Activated CD8-positive, alpha-beta T cell treated with anti-CD3 and anti-CD28 coated beads, Interleukin-2, amount 10 ng/mL, durations not matched to agents 7 days and 5 days (primary cell): ENCODE results near the gene SBK2. TPM values are rescaled to one million over a fixed set of nuclear protein-coding genes. Genes with fewer than 3 reads are reported as not detected.
"Not testable (repeated sequence)": the region's sequence is repeated elsewhere in the genome, so short reads cannot be mapped to it uniquely, and the experiment has no call there.

Source experiments
- ATAC-seq: fragments of 150-1000 bp; cut with Tn5 transposase; one replicate; pipeline ENCODE4 v1.10.0; 2021; ENCODE audit warnings: moderate library complexity
- CTCF ChIA-PET: fragments of 350-600 bp; sonication (Branson Sonifier 250); formaldehyde crosslinking; loops from one replicate; lab custom pipeline; 2021; ENCODE audit warnings: antibody characterized with exemption; lab: Charles Lee
- POLR2A ChIA-PET: fragments of 350-600 bp; sonication (Branson Sonifier 250); formaldehyde crosslinking; loops from one replicate; lab custom pipeline; 2021; ENCODE audit warnings: antibody characterized with exemption; lab: Charles Lee
- DNase-seq: peaks from one replicate; pipeline ENCODE4 v3.0.0-alpha.2; 2020
- H3K27ac Mint-ChIP-seq: one replicate; pipeline ENCODE4 v1.8.0; 2021; ENCODE audit warnings: mild to moderate bottlenecking, mixed read lengths
- H3K27me3 Mint-ChIP-seq: one replicate; pipeline ENCODE4 v1.8.0; 2021; ENCODE audit warnings: low read depth, mixed read lengths
- H3K36me3 Mint-ChIP-seq: one replicate; pipeline ENCODE4 v1.8.0; 2021; ENCODE audit warnings: low read depth, mixed read lengths
- H3K4me1 Mint-ChIP-seq: one replicate; pipeline ENCODE4 v1.8.0; 2021; ENCODE audit warnings: low read depth, mixed read lengths
- H3K4me3 Mint-ChIP-seq: one replicate; pipeline ENCODE4 v1.8.0; 2021; ENCODE audit warnings: mild to moderate bottlenecking, mixed read lengths
- H3K9me3 Mint-ChIP-seq: one replicate; pipeline ENCODE4 v1.8.0; 2022; ENCODE audit warnings: mixed read lengths; ENCODE audit not compliant: insufficient read depth
- total RNA-seq, 2 experiments: library from RNA; stranded (reverse); gene quantifications; one replicate each; pipeline ENCODE4 v1.2.3, GENCODE V29; 2021

SBK2 gene
- not detected for total RNA-seq

GRCh38 chr19:55536951-55537740, at the start of gene SBK2:
Gene SBK2, minus strand, starts transcription at chr19:55537133. Its CDS starts 839 bp downstream, at chr19:55536294.
- Mint-ChIP-seq H3K4me1 (no peaks in the 10 kb centered on the region), H3K4me3 (no peak within 1 kb of the TSS), H3K9me3 (no peaks in the 10 kb centered on the region), H3K27me3 (no peaks in the 10 kb centered on the region), H3K27ac (no peak within 1 kb of the TSS), H3K36me3 (no peaks in the 10 kb centered on the region)
- CTCF ChIA-PET, result no interaction called here
- POLR2A ChIA-PET, result no interaction called here
- DNase-seq (no peak), ATAC-seq (no peak)

GRCh38 chr19:55585658-55586339, 48.9 kb upstream of the SBK2 start:
- H3K36me3 Mint-ChIP-seq, result no peaks in the 10 kb centered on the region
- peaks cover 32% of the 10 kb centered on the region for H3K4me1 Mint-ChIP-seq
- H3K27ac Mint-ChIP-seq, result no peak overlapping the region
- ChIA-PET CTCF (interaction anchor here (1.3 to 3.2 kb wide), 2 partner anchors 21 to 53 kb away, joined by 4 to 11 read pairs; partner anchors contain the start of gene ZNF865), POLR2A (no interaction called here)
- no peak for ATAC-seq
- H3K27me3 Mint-ChIP-seq, result peaks cover 21% of the 10 kb centered on the region
- H3K9me3 Mint-ChIP-seq, result no peaks in the 10 kb centered on the region
- H3K4me3 Mint-ChIP-seq, result no peak overlapping the region
- no peak for DNase-seq

- no peaks in the 10 kb centered on the region for H3K36me3 Mint-ChIP-seq
- ATAC-seq (no peak), DNase-seq (no peak)
- ChIA-PET CTCF (interaction anchor here (1.3 to 2.0 kb wide), 2 partner anchors 48 to 54 kb away, joined by 4 to 6 read pairs; no protein-coding TSS in a partner anchor), POLR2A (interaction anchor here (1.1 kb wide), 1 partner anchor 14 kb away, joined by 3 read pairs; no protein-coding TSS in a partner anchor)
- no peak overlapping the region for H3K27ac Mint-ChIP-seq
- H3K4me3 Mint-ChIP-seq, result no peak overlapping the region
- H3K27me3 Mint-ChIP-seq, result peaks cover 21% of the 10 kb centered on the region
- peaks cover 36% of the 10 kb centered on the region for H3K4me1 Mint-ChIP-seq
- no peaks in the 10 kb centered on the region for H3K9me3 Mint-ChIP-seq
Measured at GRCh38 chr19:55584871-55585270, 47.9 kb upstream of the SBK2 start.

GRCh38 chr19:55583897-55584296, 47.0 kb upstream of the SBK2 start:
- ChIA-PET CTCF (interaction anchor here (1.3 to 2.0 kb wide), 3 partner anchors 22 to 49 kb away, joined by 3 to 6 read pairs (median 6); no protein-coding TSS in a partner anchor), POLR2A (interaction anchor here (1.1 kb wide), 1 partner anchor 13 kb away, joined by 3 read pairs; no protein-coding TSS in a partner anchor)
- H3K36me3 Mint-ChIP-seq, H3K9me3 Mint-ChIP-seq, DNase-seq, H3K27ac Mint-ChIP-seq, H3K4me3 Mint-ChIP-seq, ATAC-seq: not testable (repeated sequence)
- peaks cover 21% of the 10 kb centered on the region for H3K27me3 Mint-ChIP-seq
- H3K4me1 Mint-ChIP-seq, result peaks cover 40% of the 10 kb centered on the region

- peaks cover 19% of the 10 kb centered on the region for H3K27me3 Mint-ChIP-seq
- ChIA-PET CTCF (interaction anchor here (2.0 kb wide), 2 partner anchors 49 to 51 kb away, joined by 6 to 9 read pairs; no protein-coding TSS in a partner anchor), POLR2A (interaction anchor here (2.0 kb wide), 1 partner anchor 17 kb away, joined by 9 read pairs; the partner anchor contains the start of gene FIZ1)
- DNase-seq, H3K9me3 Mint-ChIP-seq, ATAC-seq, H3K4me3 Mint-ChIP-seq, H3K27ac Mint-ChIP-seq, H3K36me3 Mint-ChIP-seq: not testable (repeated sequence)
- H3K4me1 Mint-ChIP-seq, result peaks cover 38% of the 10 kb centered on the region
Measured at GRCh38 chr19:55582284-55582683, 45.4 kb upstream of the SBK2 start.

GRCh38 chr19:55581823-55582223, 44.9 kb upstream of the SBK2 start:
- H3K4me3 Mint-ChIP-seq, result no peak overlapping the region
- peaks cover 33% of the 10 kb centered on the region for H3K4me1 Mint-ChIP-seq
- peaks cover 16% of the 10 kb centered on the region for H3K27me3 Mint-ChIP-seq
- no peak for DNase-seq
- no peak overlapping the region for H3K27ac Mint-ChIP-seq
- ATAC-seq, result no peak
- H3K9me3 Mint-ChIP-seq, result no peaks in the 10 kb centered on the region
- peaks cover 12% of the 10 kb centered on the region for H3K36me3 Mint-ChIP-seq
- CTCF ChIA-PET, result interaction anchor here (2.0 kb wide), 2 partner anchors 49 to 52 kb away, joined by 6 to 9 read pairs; no protein-coding TSS in a partner anchor
- POLR2A ChIA-PET, result interaction anchor here (1.0 to 2.0 kb wide), 3 partner anchors 17 to 53 kb away, joined by 3 to 9 read pairs (median 3); partner anchors contain the start of gene FIZ1

GRCh38 chr19:55581145-55581822, 44.4 kb upstream of the SBK2 start:
- DNase-seq, result peak; percentile 53
- H3K9me3 Mint-ChIP-seq, result no peaks in the 10 kb centered on the region
- H3K27me3 Mint-ChIP-seq, result peaks cover 14% of the 10 kb centered on the region
- H3K27ac Mint-ChIP-seq, result peak overlapping the region; percentile 77
- H3K4me3 Mint-ChIP-seq, result peak overlapping the region; percentile 76
- H3K4me1 Mint-ChIP-seq, result peaks cover 30% of the 10 kb centered on the region
- ATAC-seq, result no peak
- POLR2A ChIA-PET, result interaction anchor here (0.7 to 2.0 kb wide), 4 partner anchors 18 to 53 kb away, joined by 3 to 9 read pairs (median 4); partner anchors contain the start of gene FIZ1
- CTCF ChIA-PET, result interaction anchor here (2.0 kb wide), 1 partner anchor 52 kb away, joined by 9 read pairs; no protein-coding TSS in a partner anchor
- H3K36me3 Mint-ChIP-seq, result peaks cover 14% of the 10 kb centered on the region

GRCh38 chr19:55580628-55581144, 43.8 kb upstream of the SBK2 start, which contains the start of gene ZNF579:
Gene ZNF579, minus strand, starts transcription at chr19:55580848. Its CDS starts 1,209 bp downstream, at chr19:55579639.
- DNase-seq (peak; percentile 79), ATAC-seq (peak; percentile 69)
- peak within 1 kb of the TSS; percentile 91 for H3K27ac Mint-ChIP-seq
- peaks cover 25% of the 10 kb centered on the region for H3K4me1 Mint-ChIP-seq
- ChIA-PET POLR2A (interaction anchor here (0.7 to 2.0 kb wide), 4 partner anchors 19 to 54 kb away, joined by 3 to 9 read pairs (median 4); partner anchors contain the start of gene FIZ1), CTCF (interaction anchor here (2.0 kb wide), 1 partner anchor 53 kb away, joined by 9 read pairs; no protein-coding TSS in a partner anchor)
- no peaks in the 10 kb centered on the region for H3K9me3 Mint-ChIP-seq
- H3K4me3 Mint-ChIP-seq, result peak within 1 kb of the TSS; percentile 76
- H3K27me3 Mint-ChIP-seq, result peaks cover 9% of the 10 kb centered on the region
- H3K36me3 Mint-ChIP-seq, result peaks cover 14% of the 10 kb centered on the region

- ChIA-PET POLR2A (interaction anchor here (2.0 kb wide), 1 partner anchor 19 kb away, joined by 9 read pairs; the partner anchor contains the start of gene FIZ1), CTCF (no interaction called here)
- ATAC-seq (peak; percentile 45), DNase-seq (no peak)
- Mint-ChIP-seq H3K9me3 (no peaks in the 10 kb centered on the region), H3K27ac (peak overlapping the region; percentile 91), H3K27me3 (peaks cover 3% of the 10 kb centered on the region), H3K36me3 (peaks cover 14% of the 10 kb centered on the region), H3K4me1 (peaks cover 20% of the 10 kb centered on the region), H3K4me3 (peak overlapping the region; percentile 76)
Measured at GRCh38 chr19:55579766-55580621, 43.1 kb upstream of the SBK2 start.
